HG03571 (cell line): ENCODE data around the gene METTL24.

Experiments used
- ATAC-seq: cut with Tn5 transposase; IDR thresholded peaks from one replicate; pipeline ENCODE4 v1.9.1; 2021; ENCODE audit not compliant: unreplicated experiment

METTL24 gene

GRCh38 chr6:110338820-110339470, 19.2 kb downstream of the METTL24 start:
- no peak for ATAC-seq

GRCh38 chr6:110337486-110337885, 20.7 kb downstream of the METTL24 start:
- no peak for ATAC-seq

DNA sequence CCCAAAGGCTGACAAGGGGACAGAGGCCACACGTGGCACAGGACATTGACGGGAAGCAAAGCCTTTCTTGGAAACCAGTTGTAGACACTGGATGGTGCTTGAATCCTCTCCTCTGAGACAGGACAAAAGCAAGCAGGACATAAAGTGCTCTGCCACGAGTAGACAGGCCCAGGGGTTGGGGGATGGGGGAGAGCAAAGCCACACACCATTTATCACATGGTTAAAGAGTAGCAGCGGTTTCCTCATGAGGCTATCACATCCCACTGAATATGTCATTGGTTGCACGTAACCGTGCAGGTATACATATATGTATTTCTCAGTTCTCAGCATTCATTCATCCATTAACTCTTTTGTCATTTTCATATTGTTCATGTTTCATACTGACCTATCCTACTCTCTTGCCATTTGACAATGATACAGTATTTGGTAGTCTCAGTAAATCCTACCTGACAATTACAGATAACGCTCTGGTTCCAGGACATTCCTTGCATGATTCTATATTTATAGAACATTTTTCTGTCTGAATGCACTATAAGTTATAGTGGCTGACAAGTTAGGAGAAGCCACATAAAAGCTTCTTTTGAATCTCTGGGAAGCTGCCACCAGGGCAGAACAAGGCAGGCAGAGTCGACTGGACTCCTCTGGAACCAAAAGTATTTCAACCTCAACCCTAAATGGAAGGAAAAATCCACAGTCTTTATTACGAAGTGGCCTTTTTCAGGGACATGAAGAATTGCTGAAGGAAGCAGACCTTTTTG, 23.5 kb downstream of the METTL24 start:
- no peak for ATAC-seq

GRCh38 chr6:110332281-110332680, 25.9 kb downstream of the METTL24 start:
- no peak for ATAC-seq

DNA sequence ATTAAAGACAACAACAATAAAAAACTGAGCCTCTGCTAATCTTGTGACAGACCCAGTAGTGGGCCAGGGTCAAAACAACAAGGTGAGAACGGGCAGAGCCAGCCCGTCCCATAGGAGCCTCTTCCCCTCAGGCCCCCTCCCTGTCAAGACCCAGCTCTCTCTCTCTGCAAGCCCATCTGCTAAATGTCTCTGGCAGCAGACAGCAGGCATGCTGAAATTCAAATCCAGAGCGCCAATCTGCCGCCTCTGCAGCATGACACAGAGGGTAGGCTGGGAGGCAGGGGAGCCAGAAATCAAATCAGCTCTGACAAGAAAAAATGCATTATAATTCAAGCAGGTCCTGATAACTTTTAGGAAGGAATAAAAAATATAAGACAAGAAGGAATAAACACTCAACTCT, 26.3 kb downstream of the METTL24 start:
- no peak for ATAC-seq

- ATAC-seq: no peak
Measured at GRCh38 chr6:110331390-110331789, 26.8 kb downstream of the METTL24 start.

DNA sequence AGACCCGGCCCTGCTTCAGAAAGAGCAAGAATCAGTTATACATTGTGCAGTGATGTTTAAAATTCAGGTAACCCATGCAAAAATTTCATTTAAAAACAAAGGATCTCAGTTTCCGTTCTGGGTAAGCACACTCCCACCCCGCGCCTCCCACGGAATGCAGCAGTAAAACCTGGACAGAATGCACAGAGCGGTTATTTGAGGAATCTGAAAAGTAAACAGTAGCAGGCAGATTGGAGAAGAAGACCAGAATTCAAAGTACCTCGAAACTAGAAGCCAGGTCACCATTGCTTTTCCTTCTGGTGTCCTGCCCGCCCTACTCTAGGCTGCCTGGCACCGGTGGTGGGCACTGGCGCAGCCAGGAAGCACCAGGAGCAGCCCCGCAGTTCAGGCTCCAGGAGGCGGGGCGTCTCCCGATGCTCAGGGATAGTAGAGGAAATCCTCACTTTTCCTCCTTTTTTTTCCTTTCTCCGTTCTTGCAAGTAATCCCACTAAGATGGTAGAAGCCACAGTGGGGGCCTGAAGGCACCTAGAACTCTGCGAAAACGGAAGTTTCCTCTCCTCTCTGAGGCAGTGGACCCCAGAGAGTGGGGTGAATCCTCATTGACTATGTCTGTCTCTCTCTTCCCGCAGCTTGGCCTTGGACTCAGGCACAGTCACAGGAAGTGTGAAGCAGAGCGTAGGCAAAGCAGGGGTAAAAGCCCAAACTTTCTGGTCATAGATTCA, 28.3 kb downstream of the METTL24 start:
- ATAC-seq: no peak

- no peak for ATAC-seq
Measured at GRCh38 chr6:110329348-110329713, 28.8 kb downstream of the METTL24 start.

GRCh38 chr6:110328259-110328658, 29.9 kb downstream of the METTL24 start:
- ATAC-seq: no peak

DNA sequence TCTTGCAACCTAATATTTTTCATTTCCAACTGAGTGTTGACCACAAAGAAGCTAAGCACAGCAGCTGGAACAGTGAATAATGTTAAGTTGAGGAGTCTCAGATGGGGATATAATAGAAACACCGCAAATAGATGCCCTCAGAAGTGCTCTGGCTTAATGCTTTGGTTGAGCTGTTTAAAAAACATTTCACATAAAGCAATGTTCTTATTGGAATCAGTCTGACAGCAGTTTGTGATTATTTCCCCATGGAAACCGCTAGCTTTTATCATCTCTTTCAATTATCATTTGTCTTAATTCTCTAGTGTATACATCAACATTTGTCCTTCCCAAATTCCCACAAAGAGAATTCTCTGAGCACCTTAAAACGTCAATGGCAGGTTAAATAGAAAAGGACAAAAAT, 30.8 kb downstream of the METTL24 start:
- ATAC-seq: no peak

DNA sequence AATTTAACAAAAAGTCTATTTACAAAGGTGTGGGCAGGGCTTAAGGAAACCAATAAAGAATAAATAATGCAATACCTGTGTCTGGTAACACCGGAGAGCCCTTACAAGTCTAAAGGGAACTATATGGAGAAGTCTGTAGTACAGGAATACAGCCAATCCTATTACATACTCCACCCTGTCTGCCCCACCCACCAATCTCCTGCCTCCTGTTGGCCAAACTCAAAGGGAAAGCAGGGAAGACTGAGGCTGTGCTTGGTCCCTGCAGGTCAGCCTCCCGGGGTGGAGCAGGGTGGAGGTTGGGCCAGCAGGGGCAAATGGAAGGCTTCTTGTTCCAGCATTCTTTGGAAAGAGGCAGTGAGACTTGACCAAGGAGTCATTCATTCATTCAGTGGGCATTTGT, 31.5 kb downstream of the METTL24 start:
- ATAC-seq: no peak

- ATAC-seq: no peak
Measured at GRCh38 chr6:110326057-110326456, 32.1 kb downstream of the METTL24 start.

DNA sequence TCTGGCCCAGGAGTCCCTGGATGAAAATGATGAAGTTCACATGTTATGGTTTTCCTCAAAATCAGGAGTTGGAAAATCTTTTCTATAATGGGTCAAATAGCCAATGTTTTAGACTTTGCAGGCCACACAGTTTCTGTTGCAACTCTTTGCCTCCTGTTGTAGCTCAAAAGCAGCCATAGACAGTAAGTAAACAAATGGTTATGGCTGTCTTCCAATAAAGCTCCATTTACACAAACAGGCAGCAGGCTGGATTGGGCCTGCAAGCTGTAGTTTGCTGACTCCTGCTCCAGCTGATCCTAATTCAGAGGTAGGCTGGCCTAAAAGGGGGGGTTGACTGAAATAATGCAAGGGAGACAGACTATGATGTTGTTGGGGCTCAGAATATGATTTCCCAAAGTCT, 33.0 kb downstream of the METTL24 start:
- ATAC-seq: no peak

DNA sequence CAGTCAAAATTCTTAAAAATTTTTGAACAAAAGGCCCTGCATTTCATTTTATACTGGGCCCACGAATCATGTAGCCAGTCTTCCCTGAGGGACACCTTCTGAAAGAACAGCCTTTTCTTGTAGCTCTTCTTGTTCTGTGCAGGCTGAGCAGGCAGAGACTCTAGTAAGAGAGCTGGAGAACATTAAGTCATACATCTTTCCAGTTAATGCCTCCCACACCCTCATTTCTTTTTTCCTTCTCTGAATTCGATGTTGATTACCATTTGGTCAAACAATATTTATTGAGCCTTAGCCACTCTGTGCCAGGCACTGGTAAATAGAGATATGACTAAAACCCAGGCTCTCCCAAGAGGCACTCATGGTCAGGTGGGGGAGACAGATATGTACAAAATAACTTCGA, 33.6 kb downstream of the METTL24 start:
- no peak for ATAC-seq

GRCh38 chr6:110323258-110323657, 34.9 kb downstream of the METTL24 start:
- no peak for ATAC-seq

- no peak for ATAC-seq
Measured at GRCh38 chr6:110322874-110323242, 35.3 kb downstream of the METTL24 start.

DNA sequence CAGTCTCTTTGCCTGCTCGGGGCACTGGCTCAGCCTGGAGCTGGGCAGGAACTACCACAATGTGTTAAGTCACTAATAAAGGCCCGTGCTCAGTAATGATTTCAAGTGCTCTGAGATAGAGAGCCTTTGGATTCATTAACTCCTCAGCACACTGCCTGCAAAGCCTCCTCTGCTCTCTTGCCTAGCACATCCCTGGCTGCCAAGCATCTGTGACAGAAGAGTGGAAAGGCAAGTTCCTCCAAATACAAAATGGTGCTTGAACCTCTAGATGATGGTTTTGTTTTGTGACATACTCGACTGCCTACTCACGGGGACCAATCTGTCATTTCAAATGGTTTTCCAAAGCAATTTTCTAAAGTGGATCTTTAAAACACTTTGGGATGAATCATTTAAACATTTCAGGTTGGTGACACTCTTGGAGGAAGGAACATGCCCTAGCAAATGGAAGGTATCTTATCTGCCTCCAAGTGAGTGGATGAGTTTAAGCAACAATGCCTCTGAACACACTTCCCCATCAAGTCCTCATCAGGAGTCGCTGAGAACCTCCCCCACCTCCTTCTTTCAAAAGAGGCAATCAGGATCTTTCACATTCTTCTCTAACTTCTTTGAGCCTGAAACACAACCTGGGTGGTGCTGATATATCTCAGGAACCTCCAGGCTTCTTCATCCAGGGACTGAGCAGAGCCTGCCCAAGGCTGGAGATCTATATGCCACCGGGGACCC, 35.8 kb downstream of the METTL24 start:
- no peak for ATAC-seq

- ATAC-seq: no peak
Measured at GRCh38 chr6:110320307-110320706, 37.8 kb downstream of the METTL24 start.

DNA sequence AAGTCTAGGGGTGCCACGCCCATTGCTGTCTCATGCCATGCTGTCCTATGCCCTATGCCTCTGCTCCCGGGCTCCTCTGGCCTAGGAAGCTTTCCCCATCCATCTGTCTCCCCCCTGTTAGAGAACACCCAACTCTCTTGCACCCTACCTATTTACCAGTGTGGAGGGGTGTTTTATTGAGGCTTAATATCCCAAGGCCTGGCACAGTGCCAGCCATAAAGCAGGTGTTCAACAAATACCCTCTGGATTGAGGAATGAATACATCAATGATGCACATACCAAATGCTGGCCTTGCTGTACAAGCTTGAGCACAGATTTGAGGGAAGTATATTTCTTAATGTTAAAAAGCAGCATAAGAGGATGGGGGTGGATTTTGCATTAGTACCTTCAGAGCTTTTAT, 38.3 kb downstream of the METTL24 start:
- no peak for ATAC-seq

DNA sequence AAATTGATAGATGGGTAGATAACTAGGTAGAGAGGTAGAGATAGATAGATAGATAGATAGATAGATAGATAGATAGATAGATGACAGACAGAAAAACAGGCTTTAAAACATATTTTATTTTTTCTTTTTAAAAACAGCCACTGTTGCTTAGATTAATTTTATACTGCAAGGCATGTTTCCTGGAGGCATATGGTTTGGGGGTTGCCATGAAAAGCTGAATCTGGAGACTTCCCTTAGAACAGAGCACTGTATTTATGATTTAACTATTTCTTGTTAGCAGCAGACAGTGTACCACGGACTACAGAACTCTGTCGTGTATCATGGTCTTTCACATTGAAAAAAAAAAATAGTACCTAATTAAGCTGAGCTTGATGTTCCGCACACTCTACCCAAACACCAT, 38.8 kb downstream of the METTL24 start:
- ATAC-seq: no peak

- no peak for ATAC-seq
Measured at GRCh38 chr6:110318971-110319370, 39.2 kb downstream of the METTL24 start.

DNA sequence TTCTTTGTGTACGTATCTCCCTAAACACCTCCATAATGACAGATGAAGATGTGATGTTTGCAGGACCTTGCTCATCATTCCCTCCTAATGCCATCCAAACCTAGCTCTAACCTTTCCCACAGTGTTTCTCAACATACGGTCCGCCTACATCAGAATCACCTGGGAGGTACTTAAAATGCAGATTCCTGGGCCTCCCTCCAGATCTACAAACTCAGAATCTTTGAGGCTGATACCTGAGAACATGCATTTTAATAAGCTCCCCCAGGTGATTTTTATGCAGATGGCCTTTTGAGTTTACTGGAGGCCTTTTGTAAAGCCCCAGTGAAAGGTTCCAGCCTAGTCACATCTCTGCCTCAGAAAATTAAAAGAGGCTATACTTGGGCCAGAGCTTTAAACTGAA, 40.5 kb downstream of the METTL24 start:
- ATAC-seq: no peak
